Measurements from ENCODE around the gene LIPK.

Gene LIPK

DNA sequence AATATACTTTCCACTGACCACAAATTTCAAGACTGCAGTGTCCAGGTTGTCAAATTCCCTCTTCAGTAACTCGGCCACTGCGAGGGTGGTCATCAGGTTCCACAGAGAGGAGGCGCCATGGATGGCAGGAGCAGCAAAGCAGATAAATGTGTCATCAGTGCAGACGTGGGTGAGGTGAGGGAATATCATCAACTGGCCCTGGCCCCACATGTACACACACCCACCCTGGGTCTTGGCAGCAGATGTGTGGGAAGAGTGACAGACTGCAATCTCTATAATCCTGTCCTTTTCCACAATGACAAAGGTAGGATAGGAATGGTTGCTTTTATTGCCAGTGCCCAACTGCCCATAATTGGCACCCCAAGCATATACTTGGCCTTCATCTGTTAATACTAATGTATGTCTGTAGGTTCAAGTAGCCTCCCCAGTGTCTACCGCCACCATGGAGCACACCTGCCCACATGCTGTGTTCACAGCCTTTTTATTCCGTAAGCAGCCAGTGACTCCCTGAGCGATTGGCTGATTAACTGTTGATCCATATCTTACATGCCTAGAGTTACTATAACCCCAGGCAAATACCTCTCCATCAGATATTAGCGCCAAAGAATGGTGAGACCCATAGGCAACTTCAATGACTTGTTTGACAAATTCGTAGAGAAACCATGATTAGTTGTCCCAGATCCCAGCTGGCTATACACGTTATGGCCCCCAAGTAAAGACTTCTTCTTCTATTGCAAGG lies 80.2 kb downstream of the LIPK start:
- no peak for TF ChIP-seq POLR2A (IDR thresholded peaks at IDR 0.05; ENCODE audit: low read depth, low read length)
- DNase-seq (ENCODE audit: insufficient read length, low spot score) (no peak), FAIRE-seq (no peak)

DNA sequence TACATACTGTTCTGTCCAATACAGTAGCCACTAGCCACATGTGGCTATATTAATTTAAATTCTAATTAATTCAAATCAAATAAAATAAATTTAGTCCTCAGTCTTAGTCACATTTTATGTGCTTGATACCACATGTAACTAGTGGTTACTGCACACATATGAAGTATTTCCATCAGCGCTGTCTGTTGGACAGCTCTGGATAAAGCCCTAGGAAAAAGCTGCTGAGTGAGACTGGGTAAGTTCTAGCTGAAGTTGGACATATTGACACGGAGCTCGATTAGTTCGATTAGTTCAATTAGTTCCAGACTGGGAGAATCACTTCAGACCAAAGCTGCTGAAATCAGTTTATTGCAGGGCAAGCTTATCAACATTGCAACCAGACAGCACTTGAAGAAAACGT lies 81.4 kb downstream of the LIPK start:
- TF ChIP-seq POLR2A (IDR thresholded peaks at IDR 0.05; ENCODE audit: low read depth, low read length), result no peak
- no peak for FAIRE-seq
- no peak for DNase-seq (ENCODE audit: insufficient read length, low spot score)

DNA sequence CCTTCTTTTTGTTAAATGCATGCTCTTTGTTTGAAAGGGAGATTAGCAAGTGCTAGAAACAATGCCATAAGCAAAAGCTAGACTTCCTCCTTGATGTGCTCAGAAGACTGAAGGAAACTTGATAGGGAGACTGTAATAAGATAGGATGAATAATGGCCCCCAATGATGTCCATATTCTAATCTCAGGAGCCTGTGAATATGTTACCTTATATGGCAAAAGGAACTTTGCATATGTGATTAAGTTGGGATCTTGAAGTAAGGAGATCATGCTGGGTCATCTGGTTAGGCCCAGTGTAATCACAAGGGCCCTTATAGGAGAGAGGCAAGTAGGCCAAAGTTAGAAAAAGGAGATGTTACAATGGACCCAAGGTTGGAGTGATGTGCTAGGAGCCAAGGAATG lies 82.9 kb downstream of the LIPK start:
- no peak for TF ChIP-seq POLR2A (IDR thresholded peaks at IDR 0.05; ENCODE audit: low read depth, low read length)
- DNase-seq (ENCODE audit: insufficient read length, low spot score) (no peak), FAIRE-seq (no peak)

DNA sequence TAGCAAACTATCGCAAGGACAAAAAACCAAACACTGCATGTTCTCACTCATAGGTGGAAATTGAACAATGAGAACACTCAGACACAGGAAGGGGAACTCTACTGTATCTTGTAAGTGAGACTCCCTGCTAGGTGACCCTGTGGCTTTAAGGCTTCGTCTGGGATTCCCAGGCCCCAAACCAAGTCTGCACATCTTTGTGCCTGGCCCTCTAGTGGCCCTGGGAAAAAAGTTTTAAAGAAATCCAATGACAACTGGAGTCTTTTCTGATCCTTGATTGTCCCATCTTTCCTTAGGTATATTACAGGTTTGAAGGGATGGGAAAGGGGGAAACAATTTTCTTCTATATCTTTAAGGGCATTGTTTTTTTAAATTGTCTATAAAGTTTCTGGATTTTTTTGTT lies 85.9 kb downstream of the LIPK start:
- DNase-seq (ENCODE audit: insufficient read length, low spot score) (peak; percentile 33), FAIRE-seq (peak; percentile 89)
- TF ChIP-seq POLR2A (IDR thresholded peaks at IDR 0.05; ENCODE audit: low read depth, low read length), result no peak

DNA sequence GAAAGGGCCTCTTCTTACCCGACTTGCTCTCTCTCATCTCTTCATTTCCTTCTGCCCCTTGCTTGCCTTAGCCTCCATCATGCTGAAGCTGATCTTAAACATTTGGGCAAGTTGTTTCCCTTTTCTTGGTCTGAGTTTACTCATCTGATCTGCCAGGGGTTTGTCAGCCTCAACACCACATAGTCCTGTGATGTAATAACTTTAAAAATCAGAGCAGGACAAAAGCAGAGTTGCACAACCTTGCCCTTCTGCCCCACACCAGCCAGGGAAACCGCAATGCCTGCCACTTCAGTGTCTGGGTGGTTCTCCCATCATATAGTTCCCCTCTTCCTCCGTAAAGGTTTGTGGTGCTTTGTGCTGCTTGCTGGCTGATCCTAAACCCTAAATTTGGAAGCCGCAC lies 86.6 kb downstream of the LIPK start:
- FAIRE-seq, result peak; percentile 98
- no peak for TF ChIP-seq POLR2A (IDR thresholded peaks at IDR 0.05; ENCODE audit: low read depth, low read length)

DNA sequence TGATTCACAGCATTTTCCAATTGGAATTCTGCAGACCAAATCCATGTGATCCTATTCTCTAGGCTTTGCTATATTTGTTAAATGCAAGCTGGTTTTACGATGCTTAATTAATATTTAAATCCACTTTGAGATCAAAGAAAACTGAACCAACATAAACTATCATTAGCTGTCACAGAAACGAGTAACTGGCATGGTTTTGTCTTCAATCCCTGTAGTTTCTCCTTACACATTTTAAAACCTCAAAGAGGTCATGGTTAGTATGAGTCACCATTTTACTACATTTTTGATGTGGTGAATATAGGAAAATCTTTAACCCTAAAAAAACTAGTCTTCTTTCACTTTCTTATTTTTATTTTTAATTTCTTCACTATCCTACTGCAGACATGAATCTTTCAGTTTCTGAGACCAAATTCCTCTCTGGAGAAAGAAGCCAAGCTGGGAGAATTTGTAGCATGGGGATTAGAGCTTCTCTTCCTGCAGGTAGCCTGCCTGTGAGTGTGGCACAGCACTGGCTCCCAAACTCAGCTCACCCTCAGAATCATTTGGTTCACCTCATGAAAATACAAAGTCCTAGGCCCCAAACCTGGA lies 87.8 kb downstream of the LIPK start:
- TF ChIP-seq POLR2A (IDR thresholded peaks at IDR 0.05; ENCODE audit: low read depth, low read length), result no peak
- FAIRE-seq, result peak; percentile 93
- DNase-seq (ENCODE audit: insufficient read length, low spot score), result no peak

More for the DNA sequence above, 86.6 kb downstream of the LIPK start:
- peak; percentile 36 for DNase-seq (ENCODE audit: insufficient read length, low spot score)

DNA sequence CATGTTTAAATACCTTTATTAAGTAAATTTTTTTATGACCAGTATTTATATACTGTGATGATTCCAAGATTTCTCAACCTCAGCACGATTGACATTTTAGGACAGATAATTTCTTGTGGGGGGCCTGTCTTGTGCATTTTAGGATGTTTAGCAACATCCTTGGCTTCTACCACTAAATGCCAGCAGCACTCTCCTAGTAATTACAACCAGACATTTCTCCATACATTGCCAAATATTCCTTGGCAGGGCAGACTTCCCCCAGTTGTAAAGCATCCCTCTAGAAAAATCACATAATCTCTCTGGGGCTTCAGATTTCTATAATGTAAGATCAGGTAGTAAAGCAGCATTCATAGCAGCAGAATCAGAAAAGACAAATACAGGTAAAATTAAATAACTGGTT lies 88.7 kb downstream of the LIPK start:
- TF ChIP-seq POLR2A (IDR thresholded peaks at IDR 0.05; ENCODE audit: low read depth, low read length), result no peak
- DNase-seq (ENCODE audit: insufficient read length, low spot score), result no peak

DNA sequence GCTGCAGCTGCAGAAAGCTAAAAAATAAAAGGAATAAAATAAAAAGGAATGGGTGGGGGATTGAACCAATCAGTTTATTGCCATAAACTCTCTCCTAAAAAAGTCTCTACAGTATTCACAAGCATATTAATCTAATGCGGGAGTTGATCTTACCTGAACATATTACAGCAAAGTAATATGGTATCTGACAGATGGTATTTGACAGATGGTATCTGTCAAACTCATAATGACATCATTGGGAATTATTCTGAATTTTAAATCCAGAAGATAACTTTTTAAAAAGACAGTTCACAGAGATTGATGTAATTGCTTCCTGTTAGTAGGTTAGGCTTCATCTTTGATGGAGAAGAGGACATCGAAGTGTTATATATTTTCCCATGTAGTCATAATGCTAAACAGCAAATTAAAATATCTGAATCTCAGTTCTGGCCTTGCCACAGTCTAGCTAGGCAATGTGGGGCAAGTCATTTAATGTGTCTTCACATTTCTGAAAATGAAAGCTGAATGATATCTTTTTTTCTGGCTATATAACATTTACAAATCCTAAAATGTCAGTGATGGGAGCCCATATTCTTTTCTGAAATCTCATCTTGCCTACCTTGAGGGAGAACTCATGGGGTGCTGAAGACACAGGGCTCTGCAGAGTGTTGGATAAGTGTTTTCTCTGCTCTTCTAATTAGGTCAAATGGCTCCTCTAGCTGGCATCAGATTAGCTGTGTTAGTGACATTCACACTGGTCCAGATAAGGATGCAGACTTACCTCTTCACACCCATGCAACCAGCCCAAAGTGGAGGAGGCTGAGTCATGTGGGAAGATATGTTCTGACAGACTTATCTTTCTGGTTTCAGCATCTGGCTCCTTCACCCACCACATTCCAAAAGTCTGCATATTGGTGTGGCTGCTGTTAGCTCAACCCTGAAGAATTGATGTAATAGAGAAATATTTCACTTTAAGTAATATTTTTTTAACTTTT lies 94.4 kb downstream of the LIPK start:
- no peak for TF ChIP-seq POLR2A (IDR thresholded peaks at IDR 0.05; ENCODE audit: low read depth, low read length)
- FAIRE-seq (no peak), DNase-seq (ENCODE audit: insufficient read length, low spot score) (no peak)

More for the DNA sequence above, 88.7 kb downstream of the LIPK start:
- FAIRE-seq, result no peak

All from H54 (cell line).